K562 (cell line): ENCODE measurements around the gene ZSWIM4. TPM values are rescaled to one million over a fixed set of nuclear protein-coding genes. Genes with fewer than 3 reads are reported as not detected.

Experiments
- CEBPZ ChIP-seq: fragments of 150-350 bp; IDR thresholded peaks from 2 replicates; pipeline ENCODE4 v1.6.1; 2014; ENCODE audit warnings: low read depth, mild to moderate bottlenecking, low read length, borderline replicate concordance
- EP400 ChIP-seq: fragments of 450-650 bp; IDR thresholded peaks from 2 replicates; pipeline ENCODE4 v1.6.1; 2017; ENCODE audit warnings: antibody characterized with exemption, mild to moderate bottlenecking, moderate library complexity
- FOXA3 ChIP-seq, 2 experiments: fragments of 450-650 bp in 1 of 2; sonication (generic) in 1 of 2; formaldehyde crosslinking; IDR thresholded peaks in 1 of 2; conservative IDR thresholded peaks in 1 of 2; 2 replicates each; pipeline versions ENCODE4 v1.4.0 to v1.8.0; 2020 to 2022; ENCODE audit warnings: mild to moderate bottlenecking in 2 of 2, missing genetic modification reagents in 1 of 2
- HCFC1 ChIP-seq: IDR thresholded peaks from 2 replicates; pipeline ENCODE4 v1.6.1; 2012; ENCODE audit warnings: low read depth, low read length, improper control_type of control experiment
- HDAC6 ChIP-seq: IDR thresholded peaks from 2 replicates; pipeline ENCODE4 v1.6.1; 2012; ENCODE audit warnings: low read depth, mild to moderate bottlenecking, control low read depth, inconsistent platforms, low read length, moderate library complexity
- KLF10 ChIP-seq: fragments of 250-450 bp; sonication (Bioruptor Pico); IDR thresholded peaks from 2 replicates; pipeline ENCODE4 v1.6.1; 2021; ENCODE audit warnings: matching md5 sums
- NR2C1 ChIP-seq, 2 experiments: fragments of 450-650 bp; IDR thresholded peaks; 2 replicates each; pipeline ENCODE4 v1.6.1; 2017; ENCODE audit warnings: mild to moderate bottlenecking in 2 of 2, antibody characterized with exemption in 1 of 2, inconsistent platforms in 1 of 2, missing compliant biosample characterization in 1 of 2, missing genetic modification characterization in 1 of 2
- PYGO2 ChIP-seq: fragments of 450-650 bp; IDR thresholded peaks from 2 replicates; pipeline ENCODE4 v1.6.1; 2016; ENCODE audit warnings: mild to moderate bottlenecking, missing genetic modification characterization, moderate library complexity, missing compliant biosample characterization
- USF1 ChIP-seq: sonication (generic); formaldehyde crosslinking; IDR thresholded peaks from 2 replicates; pipeline ENCODE4 v1.9.0; 2022; ENCODE audit warnings: mild to moderate bottlenecking, missing genetic modification reagents
- ZBTB49 ChIP-seq: sonication (generic); formaldehyde crosslinking; IDR thresholded peaks from 2 replicates; pipeline ENCODE4 v1.8.0; 2022; ENCODE audit warnings: missing genetic modification reagents, mild to moderate bottlenecking, borderline replicate concordance
- ZNF75A ChIP-seq: fragments of 450-650 bp; formaldehyde crosslinking; IDR thresholded peaks from 2 replicates; pipeline ENCODE4 v1.4.0; 2020; ENCODE audit warnings: mild to moderate bottlenecking
- polyA plus RNA-seq, 8 experiments: library from polyadenylated mRNA; depleted of rRNA in 4 of 8; stranded (reverse) in 5 of 8; unstranded in 3 of 8; fragments of >200 nt; fragmentation: Nextera tagmentation in 2 of 8; fragmentation: Illumina TruSeq in 1 of 8; extraction: Ambion mirVana in 2 of 8; extraction: Trizol in 1 of 8; gene quantifications; 2 replicates each; pipeline versions ENCODE4 v1.2.1 to v1.2.3, GENCODE V29; 2011 to 2014; ENCODE audit warnings: inconsistent platforms in 1 of 8, missing spikeins in 1 of 8
- total RNA-seq, 7 experiments: library from RNA; depleted of rRNA in 6 of 7; stranded (reverse); fragments of >200 nt in 6 of 7; fragmentation: Illumina TruSeq in 2 of 7; extraction: Trizol in 2 of 7; gene quantifications; 2 replicates each; pipeline versions ENCODE4 v1.2.1 to v1.2.3, GENCODE V29; 2011 to 2021; ENCODE audit warnings: low replicate concordance in 1 of 7

Gene ZSWIM4
- total and polyA plus RNA-seq, 9 of the 15 experiments (the other 6 are each of a cell fraction or from before 2014, with no cell fraction given), result 0.25 to 3.7 (median 0.79) TPM; not detected in 2

GRCh38 chr19:13849991-13850909 lies 55.0 kb downstream of the ZSWIM4 start (continued):
- TF ChIP-seq USF1 (no peak), NR2C1 (IDR thresholded peaks at IDR 0.05) (no peak), NR2C1 (tag; IDR thresholded peaks at IDR 0.05) (no peak), ZNF75A (CRISPR knock-in tag) (no peak), HCFC1 (no peak), CEBPZ (no peak), HDAC6 (no peak), PYGO2 (tag) (no peak), EP400 (no peak), KLF10 (CRISPR knock-in tag) (no peak), FOXA3 (CRISPR knock-in tag; conservative IDR thresholded peaks at IDR 0.05 in 1 of 2, IDR thresholded peaks at IDR 0.05 in 1 of 2) (no peak), ZBTB49 (CRISPR knock-in tag) (no peak)
- TF ChIP-seq, all 486 proteins: peak for 85
